KMS-11 (cell line): ENCODE data around the gene PTPN23.

Source experiments
- H2AFZ ChIP-seq: fragments of 200-600 bp; sonication (generic); 2 replicates; pipeline ENCODE4 v1.6.1; 2016; ENCODE audit warnings: antibody characterized with exemption, mixed run types, low read depth
- H3K27ac ChIP-seq: fragments of 200-600 bp; sonication (generic); 2 replicates; pipeline ENCODE4 v1.6.1; 2016; ENCODE audit warnings: mild to moderate bottlenecking, mixed run types
- H3K27me3 ChIP-seq: fragments of 200-600 bp; sonication (generic); 2 replicates; pipeline ENCODE4 v1.6.1; 2017; ENCODE audit warnings: mild to moderate bottlenecking, low read depth, mixed run types, moderate library complexity; ENCODE audit not compliant: insufficient read depth
- H3K36me3 ChIP-seq: fragments of 200-600 bp; sonication (generic); 2 replicates; pipeline ENCODE4 v1.6.1; 2017; ENCODE audit warnings: mild to moderate bottlenecking, mixed run types; ENCODE audit not compliant: insufficient read depth
- H3K4me1 ChIP-seq: fragments of 200-600 bp; sonication (generic); 2 replicates; pipeline ENCODE4 v1.6.1; 2016; ENCODE audit warnings: mild to moderate bottlenecking, low read depth, mixed run types; ENCODE audit not compliant: poor library complexity, severe bottlenecking
- H3K4me2 ChIP-seq: fragments of 200-600 bp; sonication (generic); 2 replicates; pipeline ENCODE4 v1.7.0; 2016; ENCODE audit warnings: mild to moderate bottlenecking, mixed run types
- H3K4me3 ChIP-seq: fragments of 200-600 bp; sonication (generic); IDR thresholded peaks from 2 replicates; pipeline ENCODE4 v1.6.1; 2017; ENCODE audit warnings: low read depth, low read length, mixed read lengths; ENCODE audit not compliant: insufficient read depth
- H3K79me2 ChIP-seq: fragments of 200-600 bp; sonication (generic); 2 replicates; pipeline ENCODE4 v1.6.1; 2016; ENCODE audit warnings: low read depth, mixed run types; ENCODE audit not compliant: insufficient read depth
- H3K9ac ChIP-seq: fragments of 200-600 bp; sonication (generic); 2 replicates; pipeline ENCODE4 v1.6.1; 2016; ENCODE audit warnings: mild to moderate bottlenecking, mixed run types
- H4K20me1 ChIP-seq: fragments of 200-600 bp; sonication (generic); 2 replicates; pipeline ENCODE4 v1.6.1; 2016; ENCODE audit warnings: mild to moderate bottlenecking, mixed run types; ENCODE audit not compliant: insufficient read depth
- CTCF ChIP-seq: fragments of 200-600 bp; sonication (generic); conservative IDR thresholded peaks from 2 replicates; pipeline ENCODE4 v1.6.1; 2017; ENCODE audit warnings: low read depth, mild to moderate bottlenecking, antibody characterized with exemption, low read length, moderate library complexity, mixed read lengths

The PTPN23 gene

GRCh38 chr3:47380601-47381316 is at the start of gene PTPN23:
TSS of gene PTPN23 (plus strand) at chr3:47381021. CDS start at chr3:47381097, 76 bp downstream.
- H3K4me3 ChIP-seq = peak within 1 kb of the TSS; percentile 65
- peak within 1 kb of the TSS; percentile 77 for H3K4me2 ChIP-seq
- no peaks in the 10 kb centered on the region for H3K27me3 ChIP-seq
- peaks cover 6% of the 10 kb centered on the region for H3K4me1 ChIP-seq
- H3K9ac ChIP-seq = peak within 1 kb of the TSS; percentile 91
- H4K20me1 ChIP-seq = no peaks in the 10 kb centered on the region
- H3K36me3 ChIP-seq = no peaks in the 10 kb centered on the region
- H3K79me2 ChIP-seq = peaks cover 21% of the 10 kb centered on the region; the same call in 1 of the 2 replicates
- H3K27ac ChIP-seq = peak within 1 kb of the TSS; percentile 86
- no peak for TF ChIP-seq CTCF
- H2AFZ ChIP-seq = peak within 1 kb of the TSS; percentile 73

GRCh38 chr3:47333907-47334306 is 46.9 kb upstream of the PTPN23 start:
- TF ChIP-seq CTCF = no peak
- Histone ChIP-seq H3K4me3 (no peak overlapping the region), H3K36me3 (no peaks in the 10 kb centered on the region), H3K4me1 (peaks cover 6% of the 10 kb centered on the region), H3K27ac (no peak overlapping the region), H3K4me2 (no peak overlapping the region), H2AFZ (no peak overlapping the region), H3K27me3 (no peaks in the 10 kb centered on the region), H4K20me1 (no peaks in the 10 kb centered on the region), H3K79me2 (no peaks in the 10 kb centered on the region), H3K9ac (no peak overlapping the region)

GRCh38 chr3:47337656-47338055 is 43.2 kb upstream of the PTPN23 start:
- Histone ChIP-seq H3K4me3 (no peak overlapping the region), H3K27ac (no peak overlapping the region), H3K36me3 (no peaks in the 10 kb centered on the region), H2AFZ (no peak overlapping the region), H3K27me3 (no peaks in the 10 kb centered on the region), H4K20me1 (no peaks in the 10 kb centered on the region), H3K79me2 (no peaks in the 10 kb centered on the region), H3K9ac (no peak overlapping the region), H3K4me2 (no peak overlapping the region), H3K4me1 (peaks cover 6% of the 10 kb centered on the region)
- TF ChIP-seq CTCF = no peak

GRCh38 chr3:47339951-47340350 is 40.9 kb upstream of the PTPN23 start:
- H3K4me2 ChIP-seq = no peak overlapping the region
- no peak for TF ChIP-seq CTCF
- no peak overlapping the region for H3K27ac ChIP-seq
- no peaks in the 10 kb centered on the region for H3K36me3 ChIP-seq
- H4K20me1 ChIP-seq = no peaks in the 10 kb centered on the region
- peaks cover 5% of the 10 kb centered on the region for H3K4me1 ChIP-seq
- H3K79me2 ChIP-seq = no peaks in the 10 kb centered on the region
- no peak overlapping the region for H3K4me3 ChIP-seq
- no peak overlapping the region for H2AFZ ChIP-seq
- no peaks in the 10 kb centered on the region for H3K27me3 ChIP-seq
- H3K9ac ChIP-seq = no peak overlapping the region
